Measurements from ENCODE around the gene BCAS4. TPM values are rescaled to one million over a fixed set of nuclear protein-coding genes. Genes with fewer than 3 reads are reported as not detected.

BCAS4 gene
- total RNA-seq, 1 experiment from 2014 or later = 25.8 TPM

- TF ChIP-seq ZSCAN18 (CRISPR knock-in tag; IDR thresholded peaks at IDR 0.05) (no peak), ZNF423 (CRISPR knock-in tag; IDR thresholded peaks at IDR 0.05) (no peak), FOXP1 (CRISPR knock-in tag; IDR thresholded peaks at IDR 0.05; ENCODE audit: borderline replicate concordance) (no peak), MAX (CRISPR knock-in tag; IDR thresholded peaks at IDR 0.05) (no peak), IRF2 (CRISPR knock-in tag; IDR thresholded peaks at IDR 0.05; ENCODE audit: borderline replicate concordance, low read depth) (no peak), E2F4 (CRISPR knock-in tag; IDR thresholded peaks at IDR 0.05; ENCODE audit: borderline replicate concordance, low read depth) (no peak), ZNF671 (CRISPR knock-in tag; IDR thresholded peaks at IDR 0.05) (no peak), ETV6 (CRISPR knock-in tag; IDR thresholded peaks at IDR 0.05) (no peak), RELA (CRISPR knock-in tag; IDR thresholded peaks at IDR 0.05; ENCODE audit: borderline replicate concordance) (no peak), ZNF416 (CRISPR knock-in tag; IDR thresholded peaks at IDR 0.05) (no peak), HMGA2 (CRISPR knock-in tag; IDR thresholded peaks at IDR 0.05) (no peak)
These were observed 11.5 kb upstream of the BCAS4 start (continued) for GRCh38 chr20:50783390-50783789.

- Mint-ChIP-seq H3K4me1 (peaks cover 9% of the 10 kb centered on the region; the same call in 1 of the 2 replicates), H3K36me3 (no peaks in the 10 kb centered on the region), H3K4me3 (no peak overlapping the region), H3K27ac (no peak overlapping the region), H3K9me3 (peaks cover 11% of the 10 kb centered on the region), H3K27me3 (ENCODE audit: low read depth) (no peaks in the 10 kb centered on the region)
- ATAC-seq = no peak
- no peak for DNase-seq (ENCODE audit: low spot score)
- TF ChIP-seq OVOL2 (CRISPR knock-in tag; IDR thresholded peaks at IDR 0.05; ENCODE audit: borderline replicate concordance) (no peak), GRHL2 (CRISPR knock-in tag; IDR thresholded peaks at IDR 0.05; ENCODE audit: insufficient replicate concordance, severe bottlenecking) (no peak), RORB (CRISPR knock-in tag; IDR thresholded peaks at IDR 0.05) (no peak), ZNF121 (CRISPR knock-in tag; IDR thresholded peaks at IDR 0.05) (no peak)
- CTCF ChIA-PET = interaction anchor here (0.5 to 5.7 kb wide), 3 partner anchors 10 to 204 kb away, joined by 4 to 39 read pairs (median 4); partner anchors contain the start of gene BCAS4
- POLR2A ChIA-PET = no interaction called here
These were observed 11.0 kb upstream of the BCAS4 start for GRCh38 chr20:50783903-50784302.

GRCh38 chr20:50784464-50784863, 10.4 kb upstream of the BCAS4 start:
- ChIA-PET CTCF (interaction anchor here (1.0 to 5.7 kb wide), 3 partner anchors 10 to 158 kb away, joined by 3 to 39 read pairs (median 4); partner anchors contain the start of gene BCAS4), POLR2A (no interaction called here)
- no peak overlapping the region for H3K27ac Mint-ChIP-seq
- H3K9me3 Mint-ChIP-seq = peaks cover 11% of the 10 kb centered on the region
- no peaks in the 10 kb centered on the region for H3K27me3 Mint-ChIP-seq (ENCODE audit: low read depth)
- no peaks in the 10 kb centered on the region for H3K36me3 Mint-ChIP-seq
- no peak for ATAC-seq
- no peak overlapping the region for H3K4me3 Mint-ChIP-seq
- no peak for DNase-seq (ENCODE audit: low spot score)
- peaks cover 9% of the 10 kb centered on the region; the same call in 1 of the 2 replicates for H3K4me1 Mint-ChIP-seq
- TF ChIP-seq MAX (CRISPR knock-in tag; IDR thresholded peaks at IDR 0.05) (no peak), ZNF263 (CRISPR knock-in tag; IDR thresholded peaks at IDR 0.05; ENCODE audit: low read depth) (no peak), AR (CRISPR knock-in tag; IDR thresholded peaks at IDR 0.05) (no peak), ETV6 (CRISPR knock-in tag; IDR thresholded peaks at IDR 0.05) (no peak), FOXJ3 (CRISPR knock-in tag; IDR thresholded peaks at IDR 0.05; ENCODE audit: borderline replicate concordance) (no peak), RELA (CRISPR knock-in tag; IDR thresholded peaks at IDR 0.05; ENCODE audit: borderline replicate concordance) (no peak), TEAD4 (CRISPR knock-in tag; IDR thresholded peaks at IDR 0.05) (no peak), ZNF281 (CRISPR knock-in tag; IDR thresholded peaks at IDR 0.05) (no peak), ATF1 (CRISPR knock-in tag; IDR thresholded peaks at IDR 0.05) (no peak), CTCF (IDR thresholded peaks at IDR 0.05) (no peak), ATF3 (CRISPR knock-in tag; conservative IDR thresholded peaks at IDR 0.05) (no peak), FOXP1 (CRISPR knock-in tag; IDR thresholded peaks at IDR 0.05; ENCODE audit: borderline replicate concordance) (no peak)
